Astrocyte of the spinal cord (primary cell): ENCODE measurements around the gene TEPSIN.

ENCODE experiments used
- DNase-seq: peaks from one replicate; pipeline ENCODE4 v3.0.0; 2011; ENCODE audit warnings: low read depth, low spot score
- H3K4me3 ChIP-seq: 2 replicates; pipeline ENCODE4 v1.5.1; 2011; ENCODE audit warnings: low read depth, mild to moderate bottlenecking, low read length, moderate library complexity
- CTCF ChIP-seq: IDR thresholded peaks from 2 replicates; pipeline ENCODE4 v1.5.1; 2012; ENCODE audit warnings: low read depth, mild to moderate bottlenecking, low read length, inconsistent platforms
- in situ Hi-C: cut with HindIII; loops from 2 replicates; pipeline ENCODE4 v1.10.0; 2017; ENCODE audit warnings: low sequenced_read_pairs

TEPSIN gene

GRCh38 chr17:81238815-81239713 lies at the start of gene TEPSIN, which contains the start of gene NDUFAF8:
Gene TEPSIN, minus strand, starts transcription at chr17:81239055. Its CDS starts 22 bp downstream, at chr17:81239033.
Gene NDUFAF8, plus strand, starts transcription at chr17:81239318. Its CDS starts 46 bp downstream, at chr17:81239364.
- in situ Hi-C loops: no loop called here
- no peak for TF ChIP-seq CTCF
- DNase-seq: peak; percentile 100
- H3K4me3 ChIP-seq: peak within 1 kb of the TSS; percentile 80

GRCh38 chr17:81287741-81288430 lies 49.0 kb upstream of the TEPSIN start:
- TF ChIP-seq CTCF: no peak
- in situ Hi-C loops: no loop called here
- H3K4me3 ChIP-seq: no peak overlapping the region
- no peak for DNase-seq

GRCh38 chr17:81287152-81287551 lies 48.3 kb upstream of the TEPSIN start:
- DNase-seq: no peak
- in situ Hi-C loops: no loop called here
- TF ChIP-seq CTCF: no peak
- H3K4me3 ChIP-seq: no peak overlapping the region

GRCh38 chr17:81286491-81287145 lies 47.8 kb upstream of the TEPSIN start:
- TF ChIP-seq CTCF: no peak
- in situ Hi-C loops: no loop called here
- no peak overlapping the region for H3K4me3 ChIP-seq
- DNase-seq: no peak

- in situ Hi-C loops: no loop called here
- H3K4me3 ChIP-seq: no peak overlapping the region
- no peak for TF ChIP-seq CTCF
- DNase-seq: no peak
These were observed 47.0 kb upstream of the TEPSIN start for GRCh38 chr17:81285894-81286293.

GRCh38 chr17:81285179-81285878 lies 46.5 kb upstream of the TEPSIN start:
- no peak for TF ChIP-seq CTCF
- in situ Hi-C loops: no loop called here
- DNase-seq: peak; percentile 25
- H3K4me3 ChIP-seq: peak overlapping the region; percentile 3
